ENCODE results near the gene GP1BA.
"Not testable (repeated sequence)": the region's sequence is repeated elsewhere in the genome, so short reads cannot be mapped to it uniquely, and the experiment has no call there.

GP1BA gene

DNA sequence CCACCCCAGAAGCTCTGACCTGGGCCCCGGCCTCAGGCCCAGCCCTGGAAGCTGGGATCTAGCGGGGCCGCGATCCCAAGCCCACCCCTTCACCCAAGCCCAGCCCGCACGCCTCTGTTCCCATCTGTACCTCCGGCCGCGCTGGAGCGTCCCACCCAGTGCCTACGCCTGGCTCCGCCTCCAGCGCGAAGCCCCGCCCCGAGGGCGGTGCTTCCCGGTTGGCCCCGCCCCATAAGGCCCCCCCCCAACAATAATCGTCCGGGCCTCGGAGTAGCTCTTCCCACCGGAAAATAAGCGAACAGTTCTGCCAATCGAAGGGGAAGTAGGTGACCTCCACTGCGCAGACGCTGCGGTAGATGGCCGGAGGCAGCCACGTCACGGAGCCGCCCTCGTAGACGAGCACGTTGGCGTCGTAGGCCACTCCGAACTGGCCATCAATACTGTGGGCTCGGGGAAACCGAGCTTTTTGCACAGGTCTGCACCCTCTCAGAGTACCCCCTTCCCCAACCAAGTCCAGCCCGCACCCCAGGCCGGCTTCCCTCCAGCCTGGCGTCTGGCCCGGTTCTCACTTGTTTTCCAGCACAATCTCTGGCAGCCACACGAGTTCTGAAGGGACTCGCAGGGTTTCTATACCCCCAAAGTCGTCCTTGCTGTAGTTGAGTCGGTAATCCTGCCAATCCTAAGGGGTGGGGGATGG lies 30.3 kb upstream of the GP1BA start:
- DNase-seq (ENCODE audit: low spot score) = no peak

- DNase-seq (ENCODE audit: low spot score) = no peak
Measured at GRCh38 chr17:4902540-4902939, 29.5 kb upstream of the GP1BA start.

- DNase-seq (ENCODE audit: low spot score) = peak; percentile 64
Measured at GRCh38 chr17:4903051-4903818, 28.8 kb upstream of the GP1BA start, which contains the start of gene CHRNE. Gene CHRNE, minus strand, starts transcription at chr17:4903098. Its CDS starts 35 bp downstream, at chr17:4903063.

DNA sequence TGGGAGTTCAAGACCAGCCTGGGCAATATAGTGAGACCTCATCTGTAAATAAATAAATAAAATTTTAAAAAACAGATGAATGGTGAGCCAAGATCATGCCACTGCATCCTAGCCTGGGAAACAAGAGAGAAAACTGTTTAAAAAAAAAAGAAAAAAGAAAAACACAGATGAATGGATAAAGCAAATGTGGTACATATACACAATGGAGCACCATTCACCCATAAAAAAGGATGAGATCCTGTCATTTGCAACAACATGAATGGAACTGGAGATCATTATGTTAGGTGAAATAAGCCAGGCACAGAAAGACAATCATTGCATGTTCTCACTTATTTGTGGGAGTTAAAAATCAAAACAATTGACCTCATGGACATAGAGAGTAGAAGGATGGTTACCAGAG lies 25.4 kb upstream of the GP1BA start:
- not testable (repeated sequence) for DNase-seq (ENCODE audit: low spot score)

DNA sequence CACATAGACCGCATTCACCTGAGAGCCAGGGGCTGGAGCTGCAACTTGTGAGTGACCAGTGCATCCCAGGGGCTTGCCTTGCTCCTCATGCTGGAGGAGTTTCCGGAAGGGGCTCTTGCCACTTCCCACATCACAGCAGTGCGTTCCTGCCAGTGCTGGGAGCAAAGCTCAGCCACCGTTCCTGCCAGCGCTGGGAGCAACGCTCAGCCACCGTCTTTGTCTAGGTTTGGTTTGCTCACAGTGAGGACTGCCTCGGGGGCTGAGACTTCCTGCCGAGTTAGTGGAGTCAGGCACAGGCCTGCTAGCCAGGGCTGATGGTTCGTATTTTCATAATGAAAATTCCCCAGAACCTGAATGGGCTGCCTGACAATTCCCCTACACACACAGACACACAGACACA lies 23.8 kb upstream of the GP1BA start:
- DNase-seq (ENCODE audit: low spot score) = no peak

GRCh38 chr17:4908711-4909496 lies 23.2 kb upstream of the GP1BA start:
- peak; percentile 90 for DNase-seq (ENCODE audit: low spot score)

GRCh38 chr17:4913994-4914393 lies 18.1 kb upstream of the GP1BA start:
- DNase-seq (ENCODE audit: low spot score) = peak; percentile 23

GRCh38 chr17:4914551-4914950 lies 17.5 kb upstream of the GP1BA start:
- not testable (repeated sequence) for DNase-seq (ENCODE audit: low spot score)

GRCh38 chr17:4919511-4920047 lies 12.5 kb upstream of the GP1BA start:
- no peak for DNase-seq (ENCODE audit: low spot score)

- no peak for DNase-seq (ENCODE audit: low spot score)
Measured at GRCh38 chr17:4920351-4921048, 11.6 kb upstream of the GP1BA start.

DNA sequence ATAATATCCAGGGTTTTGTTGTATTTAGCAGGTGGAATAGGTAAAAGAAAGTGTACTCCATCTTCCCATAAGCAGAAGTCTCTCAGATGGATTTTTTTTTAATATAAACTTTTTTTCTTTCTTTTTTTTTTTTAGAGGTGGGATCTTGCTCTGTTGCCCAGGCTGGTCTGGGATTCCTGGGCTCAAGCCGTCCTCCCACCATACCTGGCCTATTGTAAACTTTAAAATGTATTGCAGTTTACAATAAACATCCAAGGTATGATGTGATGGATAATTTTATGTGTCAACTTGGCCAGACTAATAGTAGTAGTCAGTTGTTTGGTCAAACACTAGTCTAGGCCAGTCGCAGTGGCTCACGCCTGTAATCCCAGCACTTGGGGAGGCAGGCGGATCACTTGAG lies 10.8 kb upstream of the GP1BA start:
- no peak for DNase-seq (ENCODE audit: low spot score)

GRCh38 chr17:4926577-4927335 lies 5.3 kb upstream of the GP1BA start:
- not testable (repeated sequence) for DNase-seq (ENCODE audit: low spot score)

- no peak for DNase-seq (ENCODE audit: low spot score)
Measured at GRCh38 chr17:4928881-4929280, 3.2 kb upstream of the GP1BA start.

DNA sequence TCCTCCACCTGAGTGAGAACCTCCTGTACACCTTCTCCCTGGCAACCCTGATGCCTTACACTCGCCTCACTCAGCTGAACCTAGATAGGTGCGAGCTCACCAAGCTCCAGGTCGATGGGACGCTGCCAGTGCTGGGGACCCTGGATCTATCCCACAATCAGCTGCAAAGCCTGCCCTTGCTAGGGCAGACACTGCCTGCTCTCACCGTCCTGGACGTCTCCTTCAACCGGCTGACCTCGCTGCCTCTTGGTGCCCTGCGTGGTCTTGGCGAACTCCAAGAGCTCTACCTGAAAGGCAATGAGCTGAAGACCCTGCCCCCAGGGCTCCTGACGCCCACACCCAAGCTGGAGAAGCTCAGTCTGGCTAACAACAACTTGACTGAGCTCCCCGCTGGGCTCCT lies 679 bp downstream of the GP1BA start:
- no peak for DNase-seq (ENCODE audit: low spot score)

- DNase-seq (ENCODE audit: low spot score) = no peak
Measured at GRCh38 chr17:4933646-4934045, 1.6 kb downstream of the GP1BA start.

GRCh38 chr17:4934173-4934979 lies 2.3 kb downstream of the GP1BA start:
- DNase-seq (ENCODE audit: low spot score) = peak; percentile 51

DNA sequence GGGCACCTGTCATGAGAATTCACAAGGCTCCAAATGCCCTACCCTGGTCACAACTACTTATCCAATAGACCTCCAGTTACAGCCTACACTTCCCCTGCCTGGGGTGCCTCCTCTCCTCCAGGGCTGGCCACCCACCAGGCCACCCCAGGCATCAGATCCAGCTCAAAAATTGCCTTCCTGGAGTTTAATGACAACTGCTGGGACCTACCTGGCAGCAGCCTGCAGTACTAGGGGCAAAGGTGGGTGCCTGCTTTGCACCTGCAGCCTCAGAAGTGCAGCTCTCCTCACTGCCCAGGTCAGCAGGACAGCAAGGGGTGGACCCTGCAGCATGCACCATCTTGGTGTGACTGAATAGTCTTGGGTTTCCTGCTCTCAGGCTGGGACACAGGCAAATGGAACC lies 3.6 kb downstream of the GP1BA start:
- no peak for DNase-seq (ENCODE audit: low spot score)

GRCh38 chr17:4936436-4936835 lies 4.4 kb downstream of the GP1BA start:
- DNase-seq (ENCODE audit: low spot score) = no peak

- no peak for DNase-seq (ENCODE audit: low spot score)
Measured at GRCh38 chr17:4937553-4937952, 5.5 kb downstream of the GP1BA start.

DNA sequence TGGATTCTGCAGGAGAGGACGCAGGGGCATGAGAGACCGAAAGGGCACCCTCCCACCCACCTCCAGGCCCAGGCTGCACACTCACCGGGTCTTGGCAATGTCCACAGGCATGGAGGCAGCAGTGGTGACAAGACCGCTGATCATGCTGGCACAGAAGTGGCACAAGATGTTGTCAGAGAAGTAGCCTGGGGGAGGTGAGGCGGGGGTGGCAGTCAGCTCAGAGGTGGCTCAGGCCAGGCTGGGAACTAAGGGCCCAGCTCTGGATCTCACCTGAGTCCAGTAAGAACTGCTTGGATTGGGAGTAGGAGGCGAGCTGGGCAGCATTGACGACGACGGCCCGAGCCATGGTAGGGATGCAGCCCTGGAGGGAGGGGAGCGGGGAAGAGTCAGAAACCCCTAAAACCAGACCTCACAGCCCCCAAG lies 6.0 kb downstream of the GP1BA start:
- no peak for DNase-seq (ENCODE audit: low spot score)
